PFSK-1 (cell line): Measurements from ENCODE around the gene ARFGAP1.

Experiments
- FOXP2 ChIP-seq: optimal IDR thresholded peaks from 2 replicates; pipeline ENCODE3; 2011; ENCODE audit warnings: borderline replicate concordance, control low read depth, inconsistent platforms; ENCODE audit not compliant: insufficient read depth; ENCODE audit errors: extremely low read length, extremely low read depth
- POLR2AphosphoS5 ChIP-seq: IDR thresholded peaks from 2 replicates; pipeline ENCODE4 v1.6.1; 2012; ENCODE audit warnings: low read depth, mild to moderate bottlenecking, control low read depth, low read length, moderate library complexity
- SIN3A ChIP-seq: IDR thresholded peaks from 2 replicates; pipeline ENCODE4 v1.6.1; 2012; ENCODE audit warnings: mild to moderate bottlenecking, low read length, moderate library complexity, borderline replicate concordance; ENCODE audit not compliant: insufficient read depth
- TAF1 ChIP-seq: IDR thresholded peaks from 2 replicates; pipeline ENCODE4 v1.6.1; 2012; ENCODE audit warnings: low read length, control low read depth, borderline replicate concordance; ENCODE audit not compliant: insufficient read depth
- TF ChIP-seq, protein P1 (sequence below), 2 experiments: IDR thresholded peaks; 2 replicates each; pipeline versions ENCODE4 v1.6.1 to v1.8.0; 2011 to 2012; ENCODE audit warnings: low read depth in 2 of 2, low read length in 2 of 2, control low read depth in 1 of 2, inconsistent platforms in 1 of 2, mild to moderate bottlenecking in 1 of 2, moderate library complexity in 1 of 2; ENCODE audit not compliant: insufficient read depth in 1 of 2

ARFGAP1 gene

GRCh38 chr20:63329331-63330083 is 56.9 kb downstream of the ARFGAP1 start:
- TF ChIP-seq POLR2AphosphoS5 = no peak
- TF ChIP-seq TAF1 = no peak
- TF ChIP-seq FOXP2 = no peak
- TF ChIP-seq SIN3A = no peak
- TF ChIP-seq, protein P1, sequence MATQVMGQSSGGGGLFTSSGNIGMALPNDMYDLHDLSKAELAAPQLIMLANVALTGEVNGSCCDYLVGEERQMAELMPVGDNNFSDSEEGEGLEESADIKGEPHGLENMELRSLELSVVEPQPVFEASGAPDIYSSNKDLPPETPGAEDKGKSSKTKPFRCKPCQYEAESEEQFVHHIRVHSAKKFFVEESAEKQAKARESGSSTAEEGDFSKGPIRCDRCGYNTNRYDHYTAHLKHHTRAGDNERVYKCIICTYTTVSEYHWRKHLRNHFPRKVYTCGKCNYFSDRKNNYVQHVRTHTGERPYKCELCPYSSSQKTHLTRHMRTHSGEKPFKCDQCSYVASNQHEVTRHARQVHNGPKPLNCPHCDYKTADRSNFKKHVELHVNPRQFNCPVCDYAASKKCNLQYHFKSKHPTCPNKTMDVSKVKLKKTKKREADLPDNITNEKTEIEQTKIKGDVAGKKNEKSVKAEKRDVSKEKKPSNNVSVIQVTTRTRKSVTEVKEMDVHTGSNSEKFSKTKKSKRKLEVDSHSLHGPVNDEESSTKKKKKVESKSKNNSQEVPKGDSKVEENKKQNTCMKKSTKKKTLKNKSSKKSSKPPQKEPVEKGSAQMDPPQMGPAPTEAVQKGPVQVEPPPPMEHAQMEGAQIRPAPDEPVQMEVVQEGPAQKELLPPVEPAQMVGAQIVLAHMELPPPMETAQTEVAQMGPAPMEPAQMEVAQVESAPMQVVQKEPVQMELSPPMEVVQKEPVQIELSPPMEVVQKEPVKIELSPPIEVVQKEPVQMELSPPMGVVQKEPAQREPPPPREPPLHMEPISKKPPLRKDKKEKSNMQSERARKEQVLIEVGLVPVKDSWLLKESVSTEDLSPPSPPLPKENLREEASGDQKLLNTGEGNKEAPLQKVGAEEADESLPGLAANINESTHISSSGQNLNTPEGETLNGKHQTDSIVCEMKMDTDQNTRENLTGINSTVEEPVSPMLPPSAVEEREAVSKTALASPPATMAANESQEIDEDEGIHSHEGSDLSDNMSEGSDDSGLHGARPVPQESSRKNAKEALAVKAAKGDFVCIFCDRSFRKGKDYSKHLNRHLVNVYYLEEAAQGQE (IDR thresholded peaks at IDR 0.05; ENCODE audit: insufficient read depth in 1 of 2, low read depth in 2 of 2, low read length in 2 of 2) = no peak

GRCh38 chr20:63330084-63330760 is 57.6 kb downstream of the ARFGAP1 start:
- no peak for TF ChIP-seq POLR2AphosphoS5
- TF ChIP-seq, protein P1 (IDR thresholded peaks at IDR 0.05; ENCODE audit: insufficient read depth in 1 of 2, low read depth in 2 of 2, low read length in 2 of 2) = no peak
- no peak for TF ChIP-seq FOXP2
- TF ChIP-seq TAF1 = no peak
- no peak for TF ChIP-seq SIN3A

GRCh38 chr20:63330940-63331339 is 58.3 kb downstream of the ARFGAP1 start:
- TF ChIP-seq FOXP2 (no peak), SIN3A (no peak)

DNA sequence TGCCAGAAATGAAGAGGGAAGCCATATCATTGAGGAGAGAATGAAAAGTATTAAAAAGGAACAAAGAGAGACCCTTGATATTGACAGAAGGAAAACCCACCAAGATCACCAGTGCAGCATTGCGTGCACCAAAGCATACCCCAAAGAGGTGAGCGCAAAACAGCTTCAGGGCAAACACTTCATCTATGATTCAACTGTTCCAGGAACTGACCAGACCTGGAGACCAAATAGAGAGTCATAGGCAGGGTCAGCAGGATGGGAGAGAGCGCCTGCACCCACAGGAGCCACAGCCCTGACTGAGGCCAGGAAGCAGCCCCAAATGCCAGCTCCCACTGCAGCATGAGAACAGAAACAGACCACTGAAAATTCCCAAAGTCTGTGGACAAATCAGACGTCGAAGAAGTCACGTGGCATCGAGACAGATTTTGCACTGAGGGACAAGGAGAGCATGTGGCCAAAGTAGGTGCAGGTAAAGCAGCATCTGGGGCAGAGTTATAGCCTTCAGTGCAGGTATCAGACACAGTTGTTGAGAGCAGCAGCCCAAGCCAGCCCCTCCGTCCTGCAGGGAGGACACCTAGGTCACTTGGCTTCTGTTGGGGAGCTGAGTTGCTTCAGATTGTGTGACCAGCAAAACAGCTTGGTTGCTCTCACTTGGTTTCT is 59.3 kb downstream of the ARFGAP1 start:
- no peak for TF ChIP-seq FOXP2
- TF ChIP-seq, protein P1 (IDR thresholded peaks at IDR 0.05; ENCODE audit: insufficient read depth in 1 of 2, low read depth in 2 of 2, low read length in 2 of 2) = no peak
- TF ChIP-seq TAF1 = no peak
- TF ChIP-seq POLR2AphosphoS5 = no peak
- TF ChIP-seq SIN3A = no peak

- TF ChIP-seq FOXP2 (no peak), TAF1 (no peak), POLR2AphosphoS5 (no peak), SIN3A (no peak)
- TF ChIP-seq, protein P1 (IDR thresholded peaks at IDR 0.05; ENCODE audit: insufficient read depth in 1 of 2, low read depth in 2 of 2, low read length in 2 of 2) = no peak
Observed at GRCh38 chr20:63332488-63333240, 60.1 kb downstream of the ARFGAP1 start.
